Brain microvascular endothelial cell (primary cell): Measurements from ENCODE around the gene STIMATE.

Experiments
- DNase-seq: peaks from one replicate; pipeline ENCODE4 v3.0.0-alpha.2; 2020
- H3K27ac ChIP-seq: fragments of 250-450 bp; sonication (Bioruptor Pico); 2 replicates; pipeline ENCODE4 v1.5.1; 2020; ENCODE audit warnings: mild to moderate bottlenecking, moderate library complexity
- H3K27me3 ChIP-seq: fragments of 250-450 bp; sonication (Bioruptor Pico); replicated peaks from 2 replicates; pipeline ENCODE4 v1.5.1; 2020; ENCODE audit warnings: mild to moderate bottlenecking
- H3K36me3 ChIP-seq: fragments of 250-450 bp; sonication (Bioruptor Pico); replicated peaks from 2 replicates; pipeline ENCODE4 v1.5.1; 2020; ENCODE audit warnings: mild to moderate bottlenecking
- H3K4me3 ChIP-seq: 2 replicates; pipeline ENCODE4 v1.5.1; 2011; ENCODE audit warnings: low read depth, mild to moderate bottlenecking, control low read depth, low read length, moderate library complexity
- in situ Hi-C: cut with HindIII; loops from 2 replicates; pipeline ENCODE4 v1.10.0; 2017; ENCODE audit warnings: low sequenced_read_pairs, low pct_ligation_motif_present
- TF ChIP-seq, protein P1 (sequence below): IDR thresholded peaks from 2 replicates; pipeline ENCODE4 v1.5.1; 2011; ENCODE audit warnings: low read depth, mild to moderate bottlenecking, moderate library complexity, low read length, control low read depth, inconsistent platforms; ENCODE audit errors: missing control alignments

STIMATE gene

DNA sequence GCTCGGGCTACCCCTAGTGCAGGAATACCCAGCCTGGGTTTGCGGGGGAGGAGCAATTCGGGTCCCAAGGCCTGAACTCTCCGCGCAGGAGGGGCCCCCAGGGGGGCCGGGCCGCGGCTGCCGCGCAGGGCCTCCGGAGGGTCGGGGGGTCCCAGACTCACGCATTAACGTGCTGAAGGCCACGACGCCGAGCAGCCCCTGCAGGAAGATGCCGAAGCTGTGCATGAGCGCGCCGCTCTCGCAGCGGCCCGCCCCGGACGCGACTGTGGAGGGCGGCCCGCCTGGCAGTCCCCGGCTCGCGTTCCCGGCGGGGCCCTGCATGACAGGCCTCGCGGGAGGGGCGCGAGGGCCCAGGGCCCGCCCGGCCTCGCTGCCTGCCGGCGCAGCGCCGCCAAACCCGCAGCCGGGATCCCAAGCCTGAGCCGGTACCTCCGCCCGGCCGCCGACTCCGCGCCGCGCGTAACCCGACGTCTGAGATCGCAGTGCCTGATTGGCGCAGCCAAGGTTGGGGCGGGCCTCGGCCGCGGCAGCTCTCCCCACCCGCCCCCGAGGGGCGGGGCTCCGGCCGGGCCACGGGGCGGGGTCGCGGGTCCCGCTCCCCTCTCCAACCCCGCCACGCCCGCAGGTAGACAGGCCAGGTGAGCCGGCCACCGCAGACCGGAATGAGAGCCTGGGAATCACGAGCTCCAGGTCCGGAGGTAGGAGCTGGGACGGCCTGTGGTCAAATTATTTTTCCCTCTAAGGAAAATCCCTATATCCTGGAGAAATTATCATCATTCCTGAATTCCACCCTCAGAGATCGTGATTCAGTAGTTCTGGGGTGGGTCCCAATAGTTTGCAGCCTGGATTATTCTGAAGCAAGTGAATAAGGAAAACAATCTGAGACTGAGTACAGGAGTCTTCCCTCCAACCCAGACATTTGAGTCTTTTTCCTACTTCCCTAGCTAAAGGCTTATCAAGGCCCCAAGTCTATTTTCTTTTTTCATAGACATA lies at the start of gene STIMATE:
TSS of gene STIMATE (minus strand) at position 419 of the 993 bp plus-strand sequence. CDS start at position 321, 98 bp downstream.
- in situ Hi-C loops, result no loop called here
- H3K36me3 ChIP-seq, result no peaks in the 10 kb centered on the region
- no peak within 1 kb of the TSS for H3K27ac ChIP-seq
- TF ChIP-seq, protein P1, sequence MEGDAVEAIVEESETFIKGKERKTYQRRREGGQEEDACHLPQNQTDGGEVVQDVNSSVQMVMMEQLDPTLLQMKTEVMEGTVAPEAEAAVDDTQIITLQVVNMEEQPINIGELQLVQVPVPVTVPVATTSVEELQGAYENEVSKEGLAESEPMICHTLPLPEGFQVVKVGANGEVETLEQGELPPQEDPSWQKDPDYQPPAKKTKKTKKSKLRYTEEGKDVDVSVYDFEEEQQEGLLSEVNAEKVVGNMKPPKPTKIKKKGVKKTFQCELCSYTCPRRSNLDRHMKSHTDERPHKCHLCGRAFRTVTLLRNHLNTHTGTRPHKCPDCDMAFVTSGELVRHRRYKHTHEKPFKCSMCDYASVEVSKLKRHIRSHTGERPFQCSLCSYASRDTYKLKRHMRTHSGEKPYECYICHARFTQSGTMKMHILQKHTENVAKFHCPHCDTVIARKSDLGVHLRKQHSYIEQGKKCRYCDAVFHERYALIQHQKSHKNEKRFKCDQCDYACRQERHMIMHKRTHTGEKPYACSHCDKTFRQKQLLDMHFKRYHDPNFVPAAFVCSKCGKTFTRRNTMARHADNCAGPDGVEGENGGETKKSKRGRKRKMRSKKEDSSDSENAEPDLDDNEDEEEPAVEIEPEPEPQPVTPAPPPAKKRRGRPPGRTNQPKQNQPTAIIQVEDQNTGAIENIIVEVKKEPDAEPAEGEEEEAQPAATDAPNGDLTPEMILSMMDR, result no peak
- DNase-seq, result peak; percentile 71
- no peaks in the 10 kb centered on the region for H3K27me3 ChIP-seq
- peak within 1 kb of the TSS; percentile 67 for H3K4me3 ChIP-seq

DNA sequence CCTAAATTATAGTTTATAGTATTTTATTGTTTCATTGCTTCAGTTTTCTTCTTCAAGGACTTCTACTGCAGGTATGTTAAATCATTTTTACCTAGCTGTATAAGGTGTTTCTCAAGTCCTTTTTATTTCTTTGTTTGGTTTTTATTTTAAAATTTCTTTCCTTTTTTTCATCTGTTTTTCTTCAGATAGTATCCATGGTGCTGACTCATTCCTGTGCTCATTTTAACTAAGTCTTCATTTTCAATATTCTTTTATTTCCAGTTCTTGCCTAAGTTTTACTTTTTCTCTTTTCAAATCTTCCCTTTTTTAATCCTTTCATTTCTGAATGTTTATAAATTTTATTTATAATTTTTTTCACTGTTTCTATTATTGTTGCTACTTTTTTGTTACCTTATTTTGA lies 42.3 kb upstream of the STIMATE start:
- Histone ChIP-seq H3K27me3 (no peaks in the 10 kb centered on the region), H3K27ac (no peak overlapping the region), H3K36me3 (no peaks in the 10 kb centered on the region), H3K4me3 (no peak overlapping the region)
- TF ChIP-seq, protein P1, result no peak
- in situ Hi-C loops, result no loop called here
- no peak for DNase-seq

DNA sequence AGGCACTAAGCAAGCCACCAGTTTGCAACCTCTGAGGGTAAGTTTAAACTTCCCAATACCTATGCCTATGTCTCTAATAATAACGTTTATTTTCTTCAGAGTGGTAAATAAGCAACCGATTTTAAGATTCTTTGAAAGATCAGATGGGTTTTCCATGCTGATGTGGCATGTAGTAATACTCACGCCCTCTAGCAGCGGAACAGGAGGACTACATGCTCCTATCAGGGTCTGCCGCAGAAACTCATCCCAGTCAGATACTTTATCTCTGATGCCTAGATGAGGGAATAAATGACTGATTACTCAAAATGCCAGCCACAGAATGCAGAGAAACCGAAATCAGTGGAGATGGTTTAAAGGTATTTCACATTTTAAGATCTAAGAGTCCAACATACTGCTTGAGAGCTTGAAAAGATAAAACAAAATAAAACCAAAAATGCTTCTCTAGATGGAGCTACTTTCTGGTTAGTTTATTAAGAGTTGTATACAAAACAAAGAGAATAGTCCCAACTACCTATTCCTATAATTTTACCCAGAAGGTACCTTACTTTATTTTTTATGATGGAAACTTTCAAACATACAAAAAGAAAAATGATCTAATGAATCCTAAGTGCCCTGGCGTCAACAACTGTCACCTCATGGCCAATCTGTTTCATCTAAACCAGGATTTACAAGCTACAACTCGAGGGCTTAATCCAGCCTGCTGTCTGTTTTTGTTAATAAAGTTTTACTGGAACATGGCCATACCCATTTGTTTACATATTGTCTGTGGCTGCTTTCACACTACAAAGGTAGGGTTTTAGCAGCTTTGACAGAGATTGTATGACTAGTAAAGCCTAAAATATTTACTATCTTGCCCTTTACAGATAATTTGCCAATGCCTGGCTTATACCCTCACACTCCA lies 37.5 kb upstream of the STIMATE start:
- peak; percentile 60 for DNase-seq
- Histone ChIP-seq H3K27me3 (no peaks in the 10 kb centered on the region), H3K36me3 (no peaks in the 10 kb centered on the region), H3K27ac (no peak overlapping the region), H3K4me3 (no peak overlapping the region)
- in situ Hi-C loops, result no loop called here
- TF ChIP-seq, protein P1, result peak; percentile 88

DNA sequence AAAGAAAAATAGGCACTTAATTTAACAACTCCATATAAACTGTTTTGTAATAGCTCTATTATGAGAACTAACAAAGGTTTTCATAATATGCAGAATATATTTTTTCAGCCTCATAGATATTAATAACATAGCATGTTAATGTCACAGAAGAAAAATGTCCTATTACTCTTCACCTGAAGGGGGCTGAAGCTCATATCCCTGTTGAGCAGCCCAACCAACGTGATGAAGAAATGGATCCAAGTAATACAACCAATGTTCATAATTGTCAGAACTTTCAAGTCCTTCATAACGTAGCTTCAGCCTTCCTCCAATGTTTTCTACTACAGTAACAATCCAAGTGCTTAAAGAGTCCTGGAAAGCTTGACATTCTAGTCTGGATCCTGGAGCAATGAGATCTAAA lies 34.5 kb upstream of the STIMATE start:
- Histone ChIP-seq H3K27me3 (no peaks in the 10 kb centered on the region), H3K4me3 (no peak overlapping the region), H3K27ac (no peak overlapping the region), H3K36me3 (no peaks in the 10 kb centered on the region)
- TF ChIP-seq, protein P1, result peak; percentile 34
- no peak for DNase-seq
- in situ Hi-C loops, result no loop called here

DNA sequence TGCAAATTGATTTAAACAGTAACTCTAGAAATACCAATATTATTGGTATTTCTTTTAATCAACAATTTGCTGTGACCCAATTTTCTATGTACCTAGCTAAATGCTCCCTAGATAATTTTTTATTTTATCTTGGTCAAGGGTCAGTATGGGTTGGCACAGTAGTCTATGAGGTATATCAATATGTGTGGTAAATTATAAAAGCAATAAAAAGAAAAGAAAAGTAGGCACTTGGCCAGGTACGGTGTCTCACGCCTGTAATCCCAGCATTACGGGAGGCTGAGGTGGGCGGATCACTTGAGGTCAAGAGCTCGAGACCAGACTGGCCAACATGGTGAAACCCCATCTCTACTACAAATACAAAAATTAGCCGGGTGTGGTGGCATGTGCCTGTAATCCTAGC lies 34.0 kb upstream of the STIMATE start:
- Histone ChIP-seq H3K36me3 (no peaks in the 10 kb centered on the region), H3K4me3 (no peak overlapping the region), H3K27ac (no peak overlapping the region), H3K27me3 (no peaks in the 10 kb centered on the region)
- TF ChIP-seq, protein P1, result no peak
- in situ Hi-C loops, result no loop called here
- DNase-seq, result no peak
